GM08714 (cell line): ENCODE results near the gene PPP1R14B.

Experiments used
- H3K4me3 ChIP-seq: fragments of 200-500 bp; sonication (Bioruptor generic); 2 replicates; pipeline ENCODE4 v1.5.1; 2014; ENCODE audit warnings: mild to moderate bottlenecking, low read length, inconsistent platforms
- ZNF274 ChIP-seq: IDR thresholded peaks from 2 replicates; pipeline ENCODE4 v1.6.1; 2012; ENCODE audit warnings: mild to moderate bottlenecking, low read depth, low read length

Gene PPP1R14B

GRCh38 chr11:64229090-64229743 lies 17.5 kb downstream of the PPP1R14B start:
- no peak for TF ChIP-seq ZNF274
- H3K4me3 ChIP-seq: peak overlapping the region; percentile 36; the same call in 1 of the 2 replicates

GRCh38 chr11:64227405-64227956 lies 19.3 kb downstream of the PPP1R14B start:
- peak overlapping the region; percentile 93; the same call in 1 of the 2 replicates for H3K4me3 ChIP-seq
- TF ChIP-seq ZNF274: no peak

GRCh38 chr11:64226507-64227051 lies 20.2 kb downstream of the PPP1R14B start:
- H3K4me3 ChIP-seq: peak overlapping the region; percentile 93
- no peak for TF ChIP-seq ZNF274

- peak within 1 kb of the TSS; percentile 93 for H3K4me3 ChIP-seq
- no peak for TF ChIP-seq ZNF274
Measured at GRCh38 chr11:64225608-64226506, 20.9 kb downstream of the PPP1R14B start, which contains the start of the genes NUDT22 and TRPT1. TSS of gene NUDT22 (plus strand) at chr11:64226274. CDS start at chr11:64226653, 379 bp downstream. TSS of gene TRPT1 (minus strand) at chr11:64226186. CDS start at chr11:64225860, 326 bp downstream.

- peak overlapping the region; percentile 93; the same call in 1 of the 2 replicates for H3K4me3 ChIP-seq
- TF ChIP-seq ZNF274: no peak
Measured at GRCh38 chr11:64224891-64225607, 21.7 kb downstream of the PPP1R14B start.

- no peak overlapping the region for H3K4me3 ChIP-seq
- TF ChIP-seq ZNF274: no peak
Measured at GRCh38 chr11:64224151-64224890, 22.4 kb downstream of the PPP1R14B start.

GRCh38 chr11:64223001-64223651 lies 23.6 kb downstream of the PPP1R14B start:
- TF ChIP-seq ZNF274: no peak

GRCh38 chr11:64222651-64223000 lies 24.1 kb downstream of the PPP1R14B start:
- no peak for TF ChIP-seq ZNF274
- no peak overlapping the region for H3K4me3 ChIP-seq

More at GRCh38 chr11:64223001-64223651, 23.6 kb downstream of the PPP1R14B start:
- H3K4me3 ChIP-seq: no peak overlapping the region

GRCh38 chr11:64220798-64221197 lies 25.9 kb downstream of the PPP1R14B start:
- H3K4me3 ChIP-seq: no peak overlapping the region
- no peak for TF ChIP-seq ZNF274

- no peak for TF ChIP-seq ZNF274
- H3K4me3 ChIP-seq: no peak overlapping the region
Measured at GRCh38 chr11:64220271-64220670, 26.5 kb downstream of the PPP1R14B start.

GRCh38 chr11:64219755-64220154 lies 27.0 kb downstream of the PPP1R14B start:
- H3K4me3 ChIP-seq: no peak overlapping the region
- TF ChIP-seq ZNF274: no peak

GRCh38 chr11:64219354-64219684 lies 27.4 kb downstream of the PPP1R14B start:
- no peak for TF ChIP-seq ZNF274

More at GRCh38 chr11:64219354-64219684, 27.4 kb downstream of the PPP1R14B start:
- H3K4me3 ChIP-seq: no peak overlapping the region
